WERI-Rb-1 (cell line): ENCODE data around the gene MAGOH.
A peak's percentile ranks its signal among the peaks of the same experiment; 100 is the strongest.

ENCODE experiments used
- DNase-seq: peaks from one replicate; pipeline ENCODE4 v3.0.0-alpha.2; 2020
- H3K27ac ChIP-seq: fragments of 250-450 bp; sonication (Bioruptor Pico); 2 replicates; pipeline ENCODE4 v1.5.1; 2020; ENCODE audit warnings: mild to moderate bottlenecking, moderate library complexity
- H3K27me3 ChIP-seq: fragments of 250-450 bp; sonication (Bioruptor Pico); 2 replicates; pipeline ENCODE4 v1.5.1; 2021; ENCODE audit warnings: mild to moderate bottlenecking, low read depth, moderate library complexity; ENCODE audit not compliant: insufficient read depth, severe bottlenecking
- H3K36me3 ChIP-seq: fragments of 250-450 bp; sonication (Bioruptor Pico); 2 replicates; pipeline ENCODE4 v1.5.1; 2020; ENCODE audit warnings: mild to moderate bottlenecking, moderate library complexity
- H3K4me3 ChIP-seq: 2 replicates; pipeline ENCODE4 v1.5.1; 2011; ENCODE audit warnings: low read depth, mild to moderate bottlenecking, control low read depth, low read length
- H3K9me3 ChIP-seq: fragments of 250-450 bp; sonication (Bioruptor Pico); 2 replicates; pipeline ENCODE4 v1.5.1; 2021; ENCODE audit warnings: mild to moderate bottlenecking, moderate library complexity; ENCODE audit not compliant: severe bottlenecking
- CTCF ChIP-seq: IDR thresholded peaks from 2 replicates; pipeline ENCODE4 v1.5.1; 2011; ENCODE audit warnings: low read depth, mild to moderate bottlenecking, control low read depth, inconsistent platforms, low read length

The MAGOH gene

GRCh38 chr1:53276902-53277281 is 38.6 kb upstream of the MAGOH start:
- no peak for TF ChIP-seq CTCF
- no peak for DNase-seq
- Histone ChIP-seq H3K36me3 (peaks cover 84% of the 10 kb centered on the region), H3K4me3 (no peak overlapping the region), H3K9me3 (no peaks in the 10 kb centered on the region), H3K27ac (no peak overlapping the region), H3K27me3 (no peaks in the 10 kb centered on the region)

- no peak for DNase-seq
- H3K4me3 ChIP-seq, result no peak overlapping the region
- peaks cover 84% of the 10 kb centered on the region for H3K36me3 ChIP-seq
- no peak for TF ChIP-seq CTCF
- no peaks in the 10 kb centered on the region for H3K27me3 ChIP-seq
- H3K27ac ChIP-seq, result no peak overlapping the region
- H3K9me3 ChIP-seq, result peaks cover 3% of the 10 kb centered on the region
Measured at GRCh38 chr1:53276153-53276901, 38.0 kb upstream of the MAGOH start.

GRCh38 chr1:53275566-53275965 is 37.2 kb upstream of the MAGOH start:
- Histone ChIP-seq H3K9me3 (peaks cover 4% of the 10 kb centered on the region), H3K27me3 (no peaks in the 10 kb centered on the region), H3K4me3 (no peak overlapping the region), H3K27ac (no peak overlapping the region), H3K36me3 (peaks cover 88% of the 10 kb centered on the region)
- no peak for DNase-seq
- no peak for TF ChIP-seq CTCF

- H3K4me3 ChIP-seq, result no peak overlapping the region
- H3K27me3 ChIP-seq, result no peaks in the 10 kb centered on the region
- no peak for DNase-seq
- H3K27ac ChIP-seq, result 0 out of 2 replicates have a peak overlapping the region, but pooled peaks have one; percentile 21
- peaks cover 4% of the 10 kb centered on the region for H3K9me3 ChIP-seq
- H3K36me3 ChIP-seq, result peaks cover 91% of the 10 kb centered on the region
- no peak for TF ChIP-seq CTCF
Measured at GRCh38 chr1:53274541-53275185, 36.3 kb upstream of the MAGOH start.

GRCh38 chr1:53274026-53274425 is 35.7 kb upstream of the MAGOH start:
- DNase-seq, result no peak
- H3K36me3 ChIP-seq, result peaks cover 90% of the 10 kb centered on the region
- H3K9me3 ChIP-seq, result peaks cover 4% of the 10 kb centered on the region
- H3K4me3 ChIP-seq, result no peak overlapping the region
- peak overlapping the region; percentile 21; the same call in 1 of the 2 replicates for H3K27ac ChIP-seq
- H3K27me3 ChIP-seq, result no peaks in the 10 kb centered on the region
- TF ChIP-seq CTCF, result no peak
